HG02870 (cell line): Measurements from ENCODE around the gene RPS10.

Source experiments
- ATAC-seq: cut with Tn5 transposase; IDR thresholded peaks from one replicate; pipeline ENCODE4 v1.9.1; 2021; ENCODE audit warnings: mild to moderate bottlenecking, moderate library complexity; ENCODE audit not compliant: unreplicated experiment

Gene RPS10

GRCh38 chr6:34425498-34426410 lies at the start of gene RPS10:
RPS10 (minus strand) TSS chr6:34426069; CDS start chr6:34425221, 848 bp downstream.
- peak; percentile 82 for ATAC-seq

- no peak for ATAC-seq
Measured at GRCh38 chr6:34475238-34475682, 49.4 kb upstream of the RPS10 start.

GRCh38 chr6:34474754-34475153 lies 48.9 kb upstream of the RPS10 start:
- ATAC-seq = no peak

- no peak for ATAC-seq
Measured at GRCh38 chr6:34473967-34474366, 48.1 kb upstream of the RPS10 start.

- ATAC-seq = no peak
Measured at GRCh38 chr6:34472425-34472824, 46.6 kb upstream of the RPS10 start.

- ATAC-seq = no peak
Measured at GRCh38 chr6:34469499-34469898, 43.6 kb upstream of the RPS10 start.

GRCh38 chr6:34468378-34468892 lies 42.6 kb upstream of the RPS10 start:
- ATAC-seq = no peak

GRCh38 chr6:34466242-34467185 lies 40.6 kb upstream of the RPS10 start:
- ATAC-seq = no peak

GRCh38 chr6:34465531-34466241 lies 39.8 kb upstream of the RPS10 start, which contains the start of gene PACSIN1:
PACSIN1 (plus strand) TSS chr6:34466076; CDS start chr6:34526306, 60,230 bp downstream.
- no peak for ATAC-seq

- ATAC-seq = no peak
Measured at GRCh38 chr6:34463849-34464248, 38.0 kb upstream of the RPS10 start.

- ATAC-seq = no peak
Measured at GRCh38 chr6:34463299-34463698, 37.4 kb upstream of the RPS10 start.

- ATAC-seq = no peak
Measured at GRCh38 chr6:34462551-34462971, 36.7 kb upstream of the RPS10 start.

- ATAC-seq = no peak
Measured at GRCh38 chr6:34462010-34462409, 36.1 kb upstream of the RPS10 start.

- no peak for ATAC-seq
Measured at GRCh38 chr6:34460796-34461507, 35.1 kb upstream of the RPS10 start.

GRCh38 chr6:34459899-34460593 lies 34.2 kb upstream of the RPS10 start:
- no peak for ATAC-seq

GRCh38 chr6:34457742-34458735 lies 32.2 kb upstream of the RPS10 start:
- ATAC-seq = no peak

- ATAC-seq = no peak
Measured at GRCh38 chr6:34457382-34457741, 31.5 kb upstream of the RPS10 start.

- no peak for ATAC-seq
Measured at GRCh38 chr6:34455831-34456230, 30.0 kb upstream of the RPS10 start.
